Adipocyte (in vitro differentiated cells): Measurements from ENCODE around the gene RBL2.

Source experiments
- DNase-seq: peaks from one replicate; pipeline ENCODE4 v3.0.0-alpha.2; 2015; ENCODE audit warnings: low read depth
- H3K27me3 ChIP-seq: replicated peaks from 2 replicates; pipeline ENCODE4 v1.7.0; 2013; ENCODE audit warnings: mild to moderate bottlenecking, low read length, moderate library complexity; ENCODE audit not compliant: control insufficient read depth, insufficient read depth
- H3K36me3 ChIP-seq: 2 replicates; pipeline ENCODE4 v1.7.0; 2013; ENCODE audit warnings: low read length, mild to moderate bottlenecking, moderate library complexity; ENCODE audit not compliant: control insufficient read depth, insufficient read depth, severe bottlenecking
- H3K4me1 ChIP-seq: 2 replicates; pipeline ENCODE4 v1.7.0; 2013; ENCODE audit warnings: mild to moderate bottlenecking, low read length, moderate library complexity; ENCODE audit not compliant: control insufficient read depth, insufficient read depth
- H3K4me3 ChIP-seq: 2 replicates; pipeline ENCODE4 v1.7.0; 2013; ENCODE audit warnings: mild to moderate bottlenecking, low read length, moderate library complexity
- H3K9ac ChIP-seq: 2 replicates; pipeline ENCODE4 v1.7.0; 2013; ENCODE audit warnings: mild to moderate bottlenecking, low read length, moderate library complexity
- H3K9me3 ChIP-seq: 2 replicates; pipeline ENCODE4 v1.7.0; 2013; ENCODE audit warnings: mild to moderate bottlenecking, low read length, moderate library complexity; ENCODE audit not compliant: control insufficient read depth

RBL2 gene

DNA sequence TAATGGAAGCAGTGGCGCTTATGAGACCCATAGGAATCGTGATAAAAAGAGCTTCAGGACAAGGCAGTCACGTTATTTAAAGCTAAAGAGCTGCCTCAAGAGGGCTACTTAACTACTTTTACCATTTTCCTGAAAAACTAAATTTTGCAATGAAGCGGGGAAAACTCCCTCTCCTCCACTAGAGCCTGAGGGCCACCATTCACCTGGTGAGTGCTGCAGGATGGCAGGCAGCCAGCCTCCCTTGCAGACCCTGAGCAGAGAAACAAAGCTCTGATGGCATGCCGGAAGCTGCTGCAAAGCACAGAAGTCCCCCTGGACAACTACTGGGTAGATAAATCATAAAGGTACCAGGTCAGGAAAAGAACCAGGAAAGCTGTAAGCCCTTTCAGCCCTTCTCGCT lies 60.4 kb downstream of the RBL2 start:
- Histone ChIP-seq H3K4me1 (peaks cover 10% of the 10 kb centered on the region), H3K9me3 (no peaks in the 10 kb centered on the region), H3K4me3 (no peak overlapping the region), H3K27me3 (no peaks in the 10 kb centered on the region), H3K36me3 (peaks cover 86% of the 10 kb centered on the region), H3K9ac (no peak overlapping the region)
- no peak for DNase-seq

DNA sequence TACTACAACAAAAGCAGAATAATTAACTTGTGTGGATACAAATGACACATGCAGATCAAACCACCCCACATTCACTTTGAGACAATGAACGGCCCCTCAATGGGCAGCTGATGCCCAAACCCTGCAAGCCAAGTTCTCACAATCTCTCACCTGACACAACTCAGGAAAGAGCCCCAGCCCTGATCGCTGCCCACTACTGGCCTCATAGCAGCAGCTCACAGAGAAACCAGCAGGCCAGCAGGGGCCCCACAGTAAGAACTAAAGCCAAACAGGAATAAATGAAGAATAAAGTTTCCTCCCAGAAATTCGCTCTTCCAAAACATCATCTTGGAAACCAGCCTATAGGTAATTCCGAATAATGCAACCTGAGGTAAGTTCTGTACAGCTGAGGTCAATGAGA lies 61.1 kb downstream of the RBL2 start:
- no peaks in the 10 kb centered on the region for H3K27me3 ChIP-seq
- no peak overlapping the region for H3K9ac ChIP-seq
- peaks cover 10% of the 10 kb centered on the region for H3K4me1 ChIP-seq
- DNase-seq: no peak
- no peaks in the 10 kb centered on the region for H3K9me3 ChIP-seq
- no peak overlapping the region for H3K4me3 ChIP-seq
- peaks cover 79% of the 10 kb centered on the region for H3K36me3 ChIP-seq

DNA sequence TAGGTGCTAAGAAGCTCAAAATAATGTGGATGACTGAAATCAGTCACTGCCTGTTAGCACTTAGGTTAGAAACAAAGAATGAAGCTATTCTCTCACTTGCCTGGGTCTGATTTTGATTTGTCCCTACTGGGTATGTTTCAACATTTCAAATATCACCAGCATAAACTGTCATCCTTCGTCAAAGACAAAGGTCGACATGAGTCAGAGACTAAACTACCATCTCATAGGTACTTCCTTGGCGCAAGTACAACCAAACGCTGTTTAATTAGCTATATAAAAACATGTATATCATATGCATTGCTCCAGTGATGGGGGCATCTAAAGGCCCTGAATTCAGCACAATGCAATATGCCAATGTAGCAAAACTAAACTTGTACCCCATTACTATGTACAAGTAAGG lies 64.7 kb downstream of the RBL2 start:
- peaks cover 49% of the 10 kb centered on the region for H3K36me3 ChIP-seq
- H3K9ac ChIP-seq: no peak overlapping the region
- no peak overlapping the region for H3K4me3 ChIP-seq
- no peak for DNase-seq
- H3K27me3 ChIP-seq: no peaks in the 10 kb centered on the region
- peaks cover 19% of the 10 kb centered on the region for H3K4me1 ChIP-seq
- H3K9me3 ChIP-seq: no peaks in the 10 kb centered on the region

DNA sequence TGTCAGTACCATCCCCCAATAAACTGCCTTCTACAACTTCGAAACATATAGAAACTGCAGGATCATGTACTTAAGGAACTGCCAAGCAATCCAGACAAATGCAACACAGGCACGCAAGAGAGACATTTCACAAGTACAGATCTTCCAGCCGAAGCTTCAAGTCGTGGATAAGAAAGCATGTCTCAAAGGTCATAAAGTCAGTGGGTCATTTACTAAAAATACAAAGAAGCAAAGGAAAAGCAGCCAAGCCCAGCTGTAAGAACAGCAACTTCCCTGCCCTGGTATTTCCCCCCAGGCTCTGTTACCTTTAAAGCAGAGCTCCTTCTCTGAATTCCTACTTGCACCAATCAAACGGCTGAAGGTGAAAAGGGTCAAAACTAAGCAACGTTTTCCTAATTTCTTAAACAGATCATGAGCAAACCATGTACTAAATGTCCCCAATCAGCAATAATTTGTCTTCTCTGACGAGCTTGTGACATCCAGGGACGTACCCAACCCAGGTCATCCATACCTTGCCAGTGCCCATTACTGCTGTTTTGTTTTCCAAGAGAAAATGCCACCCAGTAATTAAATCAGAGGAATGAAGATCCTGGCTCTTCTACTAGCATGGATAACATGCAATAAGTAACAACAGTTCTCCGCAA lies 67.1 kb downstream of the RBL2 start:
- peak overlapping the region; percentile 85 for H3K4me3 ChIP-seq
- DNase-seq: peak; percentile 15

GRCh38 chr16:53502331-53503269 lies 68.3 kb downstream of the RBL2 start, which contains the start of gene AKTIP:
TSS of gene AKTIP (minus strand) at chr16:53503209. CDS start at chr16:53500259, 2,950 bp downstream.
- peak within 1 kb of the TSS; percentile 85 for H3K4me3 ChIP-seq
- peaks cover 29% of the 10 kb centered on the region for H3K4me1 ChIP-seq
- peak within 1 kb of the TSS; percentile 87 for H3K9ac ChIP-seq
- peaks cover 15% of the 10 kb centered on the region for H3K36me3 ChIP-seq
- peak; percentile 58 for DNase-seq
- no peaks in the 10 kb centered on the region for H3K9me3 ChIP-seq
- no peaks in the 10 kb centered on the region for H3K27me3 ChIP-seq

More for the DNA sequence above, 67.1 kb downstream of the RBL2 start:
- Histone ChIP-seq H3K36me3 (peaks cover 26% of the 10 kb centered on the region), H3K9me3 (no peaks in the 10 kb centered on the region), H3K27me3 (no peaks in the 10 kb centered on the region), H3K4me1 (peaks cover 29% of the 10 kb centered on the region), H3K9ac (peak overlapping the region; percentile 84)

DNA sequence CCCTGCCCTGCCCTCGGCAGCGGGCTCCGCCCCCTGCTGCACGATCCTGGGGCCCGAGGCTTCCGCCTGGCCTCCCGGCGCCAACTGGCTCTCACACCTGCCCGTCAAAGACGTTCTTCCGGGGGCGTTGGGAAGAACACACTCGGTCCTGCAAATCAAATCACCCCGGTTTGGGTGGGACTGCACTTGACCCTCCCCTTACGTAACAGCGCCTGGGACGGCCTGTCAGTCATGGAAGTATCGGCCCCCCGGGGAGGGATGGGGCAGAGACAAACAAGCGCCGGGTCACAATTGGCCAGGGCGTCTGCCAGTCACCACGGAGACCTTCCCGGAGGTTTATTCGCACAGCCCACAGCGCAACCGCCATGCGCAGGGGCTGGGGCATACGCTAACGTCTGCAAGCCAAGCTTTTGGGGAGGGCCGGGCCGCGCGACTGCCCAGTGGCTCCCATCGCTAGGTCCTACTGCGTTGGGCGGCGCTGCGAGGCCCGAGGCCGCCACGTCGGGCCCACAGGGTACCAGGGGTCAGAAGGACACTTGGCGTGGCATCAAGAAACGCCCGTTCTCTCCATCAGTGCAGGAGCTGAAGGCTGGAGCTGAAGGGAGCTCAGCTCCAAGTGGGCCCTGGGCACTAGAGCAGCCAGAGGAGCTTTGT lies 69.1 kb downstream of the RBL2 start:
- DNase-seq: peak; percentile 100
- Histone ChIP-seq H3K9ac (peak overlapping the region; percentile 87), H3K9me3 (no peaks in the 10 kb centered on the region), H3K4me1 (peaks cover 29% of the 10 kb centered on the region), H3K27me3 (no peaks in the 10 kb centered on the region), H3K36me3 (peaks cover 8% of the 10 kb centered on the region), H3K4me3 (peak overlapping the region; percentile 78)

DNA sequence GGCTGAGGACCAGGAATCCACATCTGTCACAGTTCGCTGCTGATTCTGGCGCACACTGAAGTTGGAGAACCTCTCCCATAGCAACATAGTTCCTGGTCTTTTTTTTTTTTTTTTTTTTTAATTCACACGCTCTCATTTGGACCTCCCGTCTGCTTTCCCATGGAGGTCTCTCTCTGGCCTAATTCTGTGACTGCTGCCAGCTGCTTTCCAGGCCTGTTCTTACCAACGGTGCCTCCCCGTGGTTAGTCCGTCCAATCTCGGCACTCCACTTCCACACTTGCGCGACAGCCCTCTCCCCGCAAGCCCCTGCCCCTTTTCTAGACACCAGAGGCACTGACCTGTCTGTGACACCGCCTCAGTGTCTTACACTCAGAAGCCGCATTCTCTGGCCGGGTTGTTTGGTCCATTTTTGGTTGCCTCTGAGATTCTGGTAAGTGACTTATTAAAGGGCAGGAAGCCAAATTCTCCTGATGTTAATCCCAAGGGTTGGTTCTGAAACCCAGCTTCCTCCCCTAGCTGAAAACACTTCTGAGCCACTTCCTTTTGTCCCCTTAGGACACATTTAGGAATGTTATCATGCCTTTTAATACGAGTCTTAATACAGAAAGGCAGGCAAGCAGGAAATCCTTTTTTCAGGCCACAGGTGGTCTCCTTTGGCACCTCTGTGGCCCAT lies 69.9 kb downstream of the RBL2 start:
- Histone ChIP-seq H3K36me3 (peaks cover under 1% of the 10 kb centered on the region), H3K9ac (peak overlapping the region; percentile 87), H3K27me3 (no peaks in the 10 kb centered on the region), H3K4me3 (peak overlapping the region; percentile 78), H3K9me3 (no peaks in the 10 kb centered on the region), H3K4me1 (peaks cover 29% of the 10 kb centered on the region)
- peak; percentile 49 for DNase-seq

- DNase-seq: no peak
- Histone ChIP-seq H3K9ac (peak overlapping the region; percentile 87), H3K4me1 (peaks cover 29% of the 10 kb centered on the region), H3K9me3 (no peaks in the 10 kb centered on the region), H3K4me3 (peak overlapping the region; percentile 78), H3K27me3 (no peaks in the 10 kb centered on the region), H3K36me3 (no peaks in the 10 kb centered on the region)
Observed at GRCh38 chr16:53504665-53505064, 70.4 kb downstream of the RBL2 start.

DNA sequence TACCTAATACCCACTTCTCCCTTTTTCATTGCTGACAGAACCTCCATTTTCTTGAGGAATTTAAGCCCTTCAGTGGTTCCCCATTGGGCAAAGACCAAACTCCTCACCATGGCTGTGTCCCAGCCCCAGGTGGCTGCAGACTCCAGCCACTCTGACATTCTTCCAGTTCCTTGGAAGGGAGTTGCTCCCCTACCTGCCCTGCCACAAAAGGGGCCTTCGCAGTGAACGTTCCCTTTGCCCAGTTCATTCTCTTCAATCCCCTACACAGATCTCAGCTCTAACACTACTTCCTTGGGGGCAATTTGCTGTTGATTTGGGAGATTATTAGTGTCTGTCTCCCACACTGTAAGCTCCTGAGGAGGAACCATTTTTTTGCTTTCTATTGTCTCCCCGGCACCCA lies 72.0 kb downstream of the RBL2 start:
- H3K9me3 ChIP-seq: no peaks in the 10 kb centered on the region
- H3K9ac ChIP-seq: no peak overlapping the region
- no peaks in the 10 kb centered on the region for H3K27me3 ChIP-seq
- no peak overlapping the region for H3K4me3 ChIP-seq
- DNase-seq: no peak
- no peaks in the 10 kb centered on the region for H3K36me3 ChIP-seq
- H3K4me1 ChIP-seq: peaks cover 28% of the 10 kb centered on the region

GRCh38 chr16:53507464-53508179 lies 73.4 kb downstream of the RBL2 start:
- DNase-seq: no peak
- H3K9ac ChIP-seq: no peak overlapping the region
- no peak overlapping the region for H3K4me3 ChIP-seq
- no peaks in the 10 kb centered on the region for H3K27me3 ChIP-seq
- H3K36me3 ChIP-seq: no peaks in the 10 kb centered on the region
- H3K4me1 ChIP-seq: peaks cover 17% of the 10 kb centered on the region
- H3K9me3 ChIP-seq: no peaks in the 10 kb centered on the region
